Dermis microvascular lymphatic vessel endothelial cell (primary cell): Measurements from ENCODE around the gene ATIC. TPM values are rescaled to one million over a fixed set of nuclear protein-coding genes. Genes with fewer than 3 reads are reported as not detected.
"Not testable (repeated sequence)": the region's sequence is repeated elsewhere in the genome, so short reads cannot be mapped to it uniquely, and the experiment has no call there.

Source experiments
- DNase-seq, 2 donors: peaks; one replicate each; pipeline versions ENCODE4 v3.0.0 to v3.0.0-alpha.2; 2010; ENCODE audit warnings: low read depth in 2 of 2
- total RNA-seq: library from RNA; depleted of rRNA; stranded (reverse); fragments of >200 nt; gene quantifications from 2 replicates; pipeline ENCODE4 v1.2.1, GENCODE V29; 2014

ATIC gene
- total RNA-seq, result 14.9 and 15.4 TPM in 2 replicates

- DNase-seq, result peak; percentile 72 to 93
Observed at GRCh38 chr2:215311625-215312396, at the start of gene ATIC. TSS of gene ATIC (plus strand) at chr2:215312059. CDS start at chr2:215312143, 84 bp downstream.

- no peak for DNase-seq
Observed at GRCh38 chr2:215262303-215262702, 49.6 kb upstream of the ATIC start.

- no peak for DNase-seq
Observed at GRCh38 chr2:215262741-215263362, 49.0 kb upstream of the ATIC start.

DNA sequence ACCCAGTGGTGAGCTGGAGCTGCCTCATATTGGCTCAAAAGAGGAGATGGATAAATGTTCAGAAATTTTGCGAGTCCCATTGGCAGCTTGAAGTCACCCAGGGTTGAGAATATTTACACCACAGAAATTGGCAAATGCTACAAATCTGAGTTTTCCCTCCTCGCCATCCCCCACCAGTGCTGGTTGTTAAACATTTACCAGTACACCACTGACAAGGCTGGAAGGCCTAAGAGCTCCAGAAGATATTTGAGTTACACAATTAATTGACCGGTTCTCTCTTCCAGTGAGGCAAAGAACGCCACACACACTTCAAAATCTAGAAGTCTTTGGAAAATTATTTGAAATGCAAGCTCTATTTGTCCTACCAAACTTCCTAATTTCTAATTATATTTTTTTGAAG lies 47.5 kb upstream of the ATIC start:
- DNase-seq, result no peak

- peak; percentile 68 to 69 for DNase-seq
Observed at GRCh38 chr2:215269397-215270117, 42.3 kb upstream of the ATIC start.

DNA sequence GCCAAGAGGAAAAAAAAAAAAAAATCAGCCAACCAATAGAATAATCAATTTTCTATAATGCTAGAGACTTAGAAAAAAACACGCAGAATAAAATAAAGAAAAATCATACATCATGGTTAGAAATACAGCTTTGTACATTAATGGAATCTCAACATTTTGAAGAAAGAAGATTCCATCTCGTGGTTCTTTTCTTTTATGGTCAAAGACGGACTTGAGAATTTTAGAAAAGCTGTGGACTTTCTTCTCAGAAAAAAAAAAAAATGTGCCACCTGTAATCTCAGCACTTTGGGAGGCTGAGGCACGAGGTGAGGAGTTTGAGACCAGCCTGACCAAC lies 41.8 kb upstream of the ATIC start:
- no peak for DNase-seq

DNA sequence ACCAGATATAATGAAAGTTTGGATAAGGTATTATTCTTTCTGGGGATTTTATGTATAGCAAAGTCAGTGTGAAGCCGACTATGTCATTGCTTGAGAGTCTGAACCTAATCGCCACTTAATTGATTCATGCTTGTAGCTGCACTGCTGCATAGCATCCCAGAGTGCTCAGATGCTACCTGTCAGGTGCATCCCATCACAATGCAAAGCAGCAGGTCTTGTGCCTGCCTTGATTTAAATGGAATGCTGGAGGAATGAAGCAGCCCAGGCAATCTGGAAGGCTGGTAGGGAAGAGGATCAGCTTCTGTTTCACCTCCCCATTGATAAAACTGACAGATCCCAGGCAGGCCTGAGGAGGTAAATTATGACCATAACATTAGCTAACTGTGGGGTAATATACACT lies 40.4 kb upstream of the ATIC start:
- no peak for DNase-seq

DNA sequence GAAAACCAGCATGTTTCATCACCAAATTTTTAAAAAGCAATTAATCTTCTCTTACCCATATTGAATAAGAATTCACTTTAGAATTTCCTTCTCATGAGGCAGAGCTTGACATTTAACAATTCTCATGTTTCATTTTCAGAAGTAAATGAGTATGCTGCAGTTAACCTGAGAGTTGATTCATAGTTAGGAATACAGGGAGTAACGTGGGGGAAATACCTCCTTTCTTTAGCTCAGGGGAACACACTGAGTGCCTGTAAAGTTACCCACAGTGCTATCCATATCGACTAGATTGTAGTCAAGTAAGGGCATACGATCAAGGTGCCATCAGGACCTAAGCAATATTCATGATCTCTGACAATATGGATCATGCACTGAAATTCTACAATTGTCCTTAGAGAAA lies 38.9 kb upstream of the ATIC start:
- no peak for DNase-seq

DNA sequence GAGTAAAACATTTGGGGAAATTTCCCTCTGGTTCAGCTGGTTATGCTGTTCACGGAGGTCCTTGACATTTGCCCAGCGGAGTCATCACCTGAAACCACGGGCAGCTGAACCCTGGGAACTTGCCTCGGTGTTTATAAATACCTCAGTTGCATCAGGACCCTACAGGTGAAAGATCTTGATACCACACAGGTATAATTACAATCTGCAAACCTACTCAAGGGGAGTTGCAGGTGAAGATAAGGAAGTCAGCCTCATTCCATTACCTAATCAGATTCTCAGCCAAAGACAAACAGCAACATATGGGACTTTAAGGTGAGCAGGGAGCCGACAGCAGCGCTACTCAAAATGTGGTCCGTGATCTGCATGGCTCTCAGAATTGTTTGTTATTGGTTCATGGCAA lies 37.0 kb upstream of the ATIC start:
- DNase-seq, result no peak

DNA sequence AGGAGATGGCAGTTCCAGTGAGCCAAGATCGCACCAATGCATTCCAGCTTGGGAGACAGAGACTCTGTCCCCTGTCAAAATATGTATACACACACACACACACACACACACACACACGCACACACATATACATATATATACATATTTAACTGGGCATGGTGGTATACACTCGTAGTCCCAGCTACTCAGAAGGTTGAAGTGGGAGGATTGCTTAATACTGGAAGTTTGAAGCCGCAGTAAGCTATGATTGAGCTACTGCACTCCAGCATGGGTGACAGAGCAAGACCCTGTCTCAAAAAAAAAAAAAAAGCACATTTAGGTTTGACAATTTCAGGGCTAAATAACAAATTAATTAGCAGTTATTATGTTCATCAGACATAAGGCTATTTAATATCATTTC lies 36.0 kb upstream of the ATIC start:
- no peak for DNase-seq

- no peak for DNase-seq
Observed at GRCh38 chr2:215277944-215278343, 33.9 kb upstream of the ATIC start.

DNA sequence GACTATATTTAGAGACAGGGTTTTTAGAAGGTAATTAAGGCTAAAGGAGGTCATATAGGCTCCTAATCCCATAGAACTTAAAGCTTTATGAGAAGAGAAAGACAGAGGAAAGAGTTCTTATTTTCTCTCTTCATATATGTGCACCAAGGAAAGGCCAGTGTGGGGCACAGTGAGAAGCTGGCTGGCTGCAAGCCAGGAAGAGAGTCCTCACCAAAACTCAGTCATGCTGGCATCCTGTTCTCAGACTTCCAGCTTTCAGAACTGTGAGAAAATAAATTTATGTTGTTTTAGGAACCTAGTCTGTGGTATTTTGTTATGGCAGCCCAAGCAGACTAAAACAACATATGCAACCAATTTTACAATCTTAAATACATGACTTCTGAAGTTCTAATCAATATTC lies 31.5 kb upstream of the ATIC start:
- no peak for DNase-seq

DNA sequence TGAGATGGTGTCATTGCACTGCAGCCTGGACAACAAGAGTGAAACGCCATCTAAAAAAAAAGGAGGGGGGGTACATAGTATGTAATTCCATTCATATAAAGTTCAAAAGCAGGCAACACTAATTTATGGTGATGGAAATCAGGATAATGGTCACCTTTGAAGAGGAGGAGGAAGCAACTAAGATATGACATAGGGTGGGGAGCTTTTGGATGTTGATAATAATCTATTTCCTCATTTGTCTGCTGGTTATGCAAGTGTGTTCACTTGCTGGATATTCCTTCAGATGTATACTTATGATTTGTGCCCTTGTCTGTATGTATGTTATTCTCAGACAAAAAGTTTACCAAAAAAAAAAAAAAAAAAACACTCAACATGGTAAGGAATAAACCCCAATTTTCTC lies 28.6 kb upstream of the ATIC start:
- DNase-seq, result no peak

GRCh38 chr2:215286309-215286708 lies 25.6 kb upstream of the ATIC start:
- DNase-seq, result no peak

DNA sequence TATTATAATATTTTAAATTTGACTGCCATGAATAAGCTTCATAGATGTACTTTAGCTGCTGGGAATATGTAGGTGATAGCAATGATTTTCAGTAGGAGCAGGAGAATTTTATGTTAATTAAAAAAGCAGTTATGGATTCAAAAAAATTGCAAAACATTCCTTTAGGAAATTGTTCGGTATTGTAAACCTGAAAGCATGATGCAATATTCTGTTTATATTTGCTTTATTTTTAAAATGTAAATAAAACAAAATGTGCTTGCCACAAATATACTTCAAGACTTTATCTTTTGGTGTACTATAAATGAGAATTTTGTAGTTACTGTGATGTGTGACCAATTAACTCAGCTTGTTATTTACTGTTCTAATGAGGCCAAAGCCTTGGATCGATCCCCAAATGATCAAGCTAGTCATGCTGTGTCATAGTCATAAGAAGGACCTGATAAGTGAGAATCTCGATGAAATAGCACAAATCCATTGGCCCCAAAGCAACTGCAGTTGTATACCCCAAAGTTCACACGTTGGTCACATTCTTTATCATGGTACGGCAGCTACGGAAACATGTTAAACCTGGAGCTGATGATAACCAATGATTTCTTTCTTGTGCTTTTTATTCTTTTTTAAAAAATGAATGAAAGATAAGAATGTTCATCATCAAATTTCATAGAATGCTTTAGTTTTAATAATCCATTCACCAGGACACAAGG lies 23.6 kb upstream of the ATIC start:
- no peak for DNase-seq

DNA sequence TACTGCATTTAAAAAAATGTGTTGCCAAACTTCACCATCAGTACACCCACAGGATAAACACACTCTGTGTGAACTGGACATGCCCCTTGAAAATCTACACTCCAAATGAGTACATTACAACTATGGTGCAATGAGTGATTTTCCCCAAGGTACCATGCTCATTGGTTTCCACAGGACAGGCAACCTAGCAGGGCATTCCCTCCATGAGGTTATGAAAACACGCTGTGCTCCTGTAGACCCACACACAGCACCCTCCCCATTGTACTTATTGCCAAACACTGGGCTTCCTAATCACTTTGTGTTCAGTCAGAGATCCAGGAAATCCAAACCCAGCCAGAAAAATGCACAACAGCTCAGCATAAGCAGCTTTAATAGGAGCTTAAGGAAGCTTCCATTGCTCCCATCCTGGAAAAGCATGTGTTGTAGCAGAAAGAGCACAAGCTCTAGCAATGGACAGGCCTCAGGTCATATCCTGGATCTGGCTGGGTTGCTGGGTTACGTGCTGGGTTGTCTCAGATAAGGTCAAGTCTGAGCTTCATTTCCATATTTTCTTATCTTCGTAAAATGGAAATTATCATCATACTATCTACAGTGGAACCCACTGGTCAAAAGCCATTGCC lies 20.8 kb upstream of the ATIC start:
- no peak for DNase-seq

DNA sequence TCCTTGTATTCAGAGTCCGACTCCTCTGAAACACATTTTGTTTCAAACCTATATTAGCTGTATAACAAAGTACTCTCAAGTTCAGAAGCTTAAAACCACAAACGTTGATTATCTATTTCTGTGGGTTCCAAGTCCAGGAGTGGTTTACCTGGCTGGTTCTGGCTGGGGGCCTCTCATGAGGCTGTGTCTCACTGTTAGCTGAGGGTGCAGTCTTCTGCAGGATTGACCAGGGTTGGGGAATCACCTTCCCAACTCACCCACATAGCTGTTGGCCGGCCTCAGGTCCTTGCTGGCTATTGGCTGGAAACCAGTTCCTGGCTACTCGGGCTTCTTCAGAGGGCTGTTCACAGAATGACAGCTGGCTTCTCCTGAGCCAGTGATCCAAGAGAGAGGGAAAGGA lies 18.0 kb upstream of the ATIC start:
- no peak for DNase-seq

GRCh38 chr2:215299337-215299859 lies 12.5 kb upstream of the ATIC start:
- no peak for DNase-seq

DNA sequence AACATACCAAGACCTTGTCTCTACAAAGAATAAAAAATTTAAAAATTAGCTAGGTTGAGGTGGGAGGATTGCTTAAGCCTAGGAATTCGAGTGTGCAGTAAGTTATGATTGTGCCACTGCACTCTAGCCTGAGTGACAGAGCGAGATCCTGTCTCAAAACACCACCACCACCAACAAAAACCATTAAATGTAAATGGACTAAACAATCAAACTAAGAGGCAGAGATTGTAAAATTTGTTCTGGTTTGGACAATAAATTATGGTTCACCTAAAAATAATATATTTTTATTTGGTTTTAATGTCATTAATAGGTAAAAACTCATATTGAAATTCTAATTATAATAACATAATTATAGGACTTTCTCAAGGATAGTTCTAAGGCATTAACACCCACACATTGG lies 9.9 kb upstream of the ATIC start:
- no peak for DNase-seq

DNA sequence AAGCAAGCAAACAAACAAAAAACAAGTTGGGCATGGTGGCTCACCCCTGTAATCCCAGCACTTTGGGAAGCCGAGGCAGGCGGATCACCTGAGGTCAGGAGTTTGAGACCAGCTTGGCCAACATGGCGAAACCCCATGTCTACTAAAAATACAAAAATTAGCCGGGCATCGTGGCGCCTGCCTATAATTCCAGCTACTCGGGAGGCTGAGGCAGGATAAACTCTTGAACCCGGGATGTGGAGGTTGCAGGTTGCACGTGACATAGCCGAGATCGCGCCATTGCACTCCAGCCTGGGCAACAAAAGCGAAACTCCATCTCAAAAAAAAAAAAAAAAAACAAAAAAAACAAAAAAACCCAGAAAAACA lies 617 bp upstream of the ATIC start:
- not testable (repeated sequence) for DNase-seq

DNA sequence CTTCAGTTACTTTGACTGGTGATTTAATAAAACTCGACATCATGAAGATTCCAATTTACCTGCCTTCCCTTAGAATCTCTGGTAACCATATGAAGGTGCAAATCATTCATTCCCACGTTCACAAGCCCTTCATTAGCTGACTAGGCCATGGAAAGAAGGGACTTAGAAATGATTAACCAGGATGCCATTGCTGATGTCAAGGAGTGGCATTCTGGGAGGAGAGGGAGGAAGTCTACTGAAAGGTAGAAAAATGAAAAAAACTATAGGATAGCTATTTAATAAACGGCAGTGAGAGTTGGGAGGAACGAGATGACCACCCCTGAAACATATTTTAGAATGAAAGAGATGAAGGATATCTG lies 1.4 kb downstream of the ATIC start:
- DNase-seq, result no peak

GRCh38 chr2:215314896-215315295 lies 3.0 kb downstream of the ATIC start:
- DNase-seq, result no peak
